Stimulated activated naive B cell treated with anti-CD40 and anti-IgM and Interleukin-4, amounts not matched to agents 10 μg/mL and 1 μg/mL and 100 μg/mL, for 72 hours (primary cell): ENCODE results near the gene GRK5.

ENCODE experiments used
- ATAC-seq, 2 donors: fragments of 150-1000 bp; cut with Tn5 transposase; replicated peaks; 2 replicates each; pipeline ENCODE4 v1.10.0; 2021; ENCODE audit warnings: moderate library complexity in 1 of 2
- DNase-seq: peaks from one replicate; pipeline ENCODE4 v3.0.0; 2021
- H3K27ac Mint-ChIP-seq: one replicate; pipeline ENCODE4 v1.8.0; 2022; ENCODE audit warnings: mild to moderate bottlenecking, mixed read lengths
- H3K27me3 Mint-ChIP-seq, 2 donors: one replicate each; pipeline ENCODE4 v1.8.0; 2022; ENCODE audit warnings: mixed read lengths in 2 of 2
- H3K36me3 Mint-ChIP-seq, 2 donors: one replicate each; pipeline ENCODE4 v1.8.0; 2022; ENCODE audit warnings: mixed read lengths in 2 of 2, mild to moderate bottlenecking in 1 of 2
- H3K4me1 Mint-ChIP-seq, 2 donors: one replicate each; pipeline ENCODE4 v1.8.0; 2022; ENCODE audit warnings: mixed read lengths in 2 of 2, mild to moderate bottlenecking in 1 of 2
- H3K4me3 Mint-ChIP-seq, 2 donors: one replicate each; pipeline ENCODE4 v1.8.0; 2022; ENCODE audit warnings: mild to moderate bottlenecking in 2 of 2, mixed read lengths in 2 of 2, moderate library complexity in 1 of 2
- H3K9me3 Mint-ChIP-seq, 2 donors: one replicate each; pipeline ENCODE4 v1.8.0; 2022; ENCODE audit warnings: mixed read lengths in 2 of 2, mild to moderate bottlenecking in 1 of 2

Gene GRK5

GRCh38 chr10:119302591-119303253, 95.4 kb downstream of the GRK5 start:
- Mint-ChIP-seq H3K9me3 (no peaks in the 10 kb centered on the region), H3K4me1 (peaks cover 77 to 98% of the 10 kb centered on the region in 2 donors), H3K27me3 (no peaks in the 10 kb centered on the region), H3K27ac (peak overlapping the region; percentile 72), H3K36me3 (peaks cover 6 to 7% of the 10 kb centered on the region in 2 donors), H3K4me3 (no peak overlapping the region)
- ATAC-seq (no peak), DNase-seq (no peak)

- peaks cover 78 to 99% of the 10 kb centered on the region in 2 donors for H3K4me1 Mint-ChIP-seq
- no peak overlapping the region for H3K4me3 Mint-ChIP-seq
- no peaks in the 10 kb centered on the region for H3K36me3 Mint-ChIP-seq
- no peaks in the 10 kb centered on the region for H3K9me3 Mint-ChIP-seq
- no peaks in the 10 kb centered on the region for H3K27me3 Mint-ChIP-seq
- no peak overlapping the region for H3K27ac Mint-ChIP-seq
- ATAC-seq = no peak
- no peak for DNase-seq
These were observed 96.5 kb downstream of the GRK5 start for GRCh38 chr10:119303886-119304285.

- H3K9me3 Mint-ChIP-seq = no peaks in the 10 kb centered on the region
- peak overlapping the region; percentile 100 for H3K27ac Mint-ChIP-seq
- H3K4me1 Mint-ChIP-seq = peaks cover 82 to 99% of the 10 kb centered on the region in 2 donors
- no peaks in the 10 kb centered on the region for H3K27me3 Mint-ChIP-seq
- peak overlapping the region; percentile 29 to 85 for H3K4me3 Mint-ChIP-seq
- H3K36me3 Mint-ChIP-seq = no peaks in the 10 kb centered on the region
- no peak for DNase-seq
- no peak for ATAC-seq
These were observed 97.2 kb downstream of the GRK5 start for GRCh38 chr10:119304541-119304940.

- peak; percentile 84 to 87 for ATAC-seq
- Mint-ChIP-seq H3K4me1 (peaks cover 85 to 100% of the 10 kb centered on the region in 2 donors), H3K36me3 (peaks cover 0 to 6% of the 10 kb centered on the region in 2 donors), H3K4me3 (peak overlapping the region; percentile 83 to 85), H3K27me3 (no peaks in the 10 kb centered on the region), H3K9me3 (no peaks in the 10 kb centered on the region), H3K27ac (peak overlapping the region; percentile 100)
- DNase-seq = peak; percentile 89
These were observed 98.6 kb downstream of the GRK5 start for GRCh38 chr10:119305860-119306513.

- peak overlapping the region; percentile 83 to 85 for H3K4me3 Mint-ChIP-seq
- no peaks in the 10 kb centered on the region for H3K9me3 Mint-ChIP-seq
- H3K4me1 Mint-ChIP-seq = peaks cover 82 to 100% of the 10 kb centered on the region in 2 donors
- ATAC-seq (peak; percentile 79 to 85), DNase-seq (peak; percentile 87)
- no peaks in the 10 kb centered on the region for H3K27me3 Mint-ChIP-seq
- peaks cover 0 to 8% of the 10 kb centered on the region in 2 donors for H3K36me3 Mint-ChIP-seq
- peak overlapping the region; percentile 100 for H3K27ac Mint-ChIP-seq
These were observed 99.2 kb downstream of the GRK5 start for GRCh38 chr10:119306514-119306951.

GRCh38 chr10:119306986-119307392, 99.6 kb downstream of the GRK5 start:
- Mint-ChIP-seq H3K36me3 (peaks cover 0 to 8% of the 10 kb centered on the region in 2 donors), H3K27ac (peak overlapping the region; percentile 100), H3K27me3 (no peaks in the 10 kb centered on the region), H3K9me3 (no peaks in the 10 kb centered on the region), H3K4me1 (peaks cover 79 to 95% of the 10 kb centered on the region in 2 donors), H3K4me3 (peak overlapping the region; percentile 83 to 85)
- no peak for ATAC-seq
- no peak for DNase-seq

- Mint-ChIP-seq H3K27me3 (no peaks in the 10 kb centered on the region), H3K4me1 (peaks cover 79 to 94% of the 10 kb centered on the region in 2 donors), H3K9me3 (peaks cover 5% of the 10 kb centered on the region in 2 donors), H3K4me3 (peak overlapping the region in 1 of 2 donors; percentile 30), H3K36me3 (peaks cover 5 to 16% of the 10 kb centered on the region in 2 donors), H3K27ac (peak overlapping the region; percentile 100)
- ATAC-seq (no peak), DNase-seq (no peak)
These were observed 100.7 kb downstream of the GRK5 start for GRCh38 chr10:119308089-119308488.

GRCh38 chr10:119308551-119309422, 101.4 kb downstream of the GRK5 start:
- peaks cover 5 to 18% of the 10 kb centered on the region in 2 donors for H3K36me3 Mint-ChIP-seq
- ATAC-seq (no peak), DNase-seq (no peak)
- H3K27me3 Mint-ChIP-seq = no peaks in the 10 kb centered on the region
- H3K4me3 Mint-ChIP-seq = peak overlapping the region; percentile 45 to 55
- peaks cover 80 to 94% of the 10 kb centered on the region in 2 donors for H3K4me1 Mint-ChIP-seq
- H3K9me3 Mint-ChIP-seq = peaks cover 5% of the 10 kb centered on the region in 2 donors
- peak overlapping the region; percentile 86 for H3K27ac Mint-ChIP-seq

- Mint-ChIP-seq H3K4me3 (peak overlapping the region; percentile 45 to 55), H3K9me3 (peaks cover 5% of the 10 kb centered on the region in 2 donors), H3K4me1 (peaks cover 82 to 94% of the 10 kb centered on the region in 2 donors), H3K27me3 (no peaks in the 10 kb centered on the region), H3K36me3 (peaks cover 5 to 18% of the 10 kb centered on the region in 2 donors), H3K27ac (peak overlapping the region; percentile 86)
- DNase-seq = peak; percentile 27
- ATAC-seq = peak; percentile 12 to 15
These were observed 102.0 kb downstream of the GRK5 start for GRCh38 chr10:119309423-119309770.

GRCh38 chr10:119310806-119311205, 103.4 kb downstream of the GRK5 start:
- peaks cover 5% of the 10 kb centered on the region in 2 donors for H3K9me3 Mint-ChIP-seq
- peaks cover 5 to 18% of the 10 kb centered on the region in 2 donors for H3K36me3 Mint-ChIP-seq
- no peak for DNase-seq
- H3K4me1 Mint-ChIP-seq = peaks cover 82 to 94% of the 10 kb centered on the region in 2 donors
- no peaks in the 10 kb centered on the region for H3K27me3 Mint-ChIP-seq
- no peak overlapping the region for H3K4me3 Mint-ChIP-seq
- no peak for ATAC-seq
- H3K27ac Mint-ChIP-seq = no peak overlapping the region

- ATAC-seq (no peak), DNase-seq (no peak)
- Mint-ChIP-seq H3K27me3 (no peaks in the 10 kb centered on the region), H3K4me1 (peaks cover 82 to 94% of the 10 kb centered on the region in 2 donors), H3K27ac (no peak overlapping the region), H3K36me3 (peaks cover 5 to 18% of the 10 kb centered on the region in 2 donors), H3K9me3 (peaks cover 5% of the 10 kb centered on the region in 2 donors), H3K4me3 (peak overlapping the region in 1 of 2 donors; percentile 0)
These were observed 104.9 kb downstream of the GRK5 start for GRCh38 chr10:119312241-119312640.

- DNase-seq = no peak
- no peak for ATAC-seq
- Mint-ChIP-seq H3K27me3 (no peaks in the 10 kb centered on the region), H3K36me3 (peaks cover 5 to 18% of the 10 kb centered on the region in 2 donors), H3K4me3 (peak overlapping the region in 1 of 2 donors; percentile 18), H3K9me3 (peaks cover 5% of the 10 kb centered on the region in 2 donors), H3K4me1 (peaks cover 82 to 94% of the 10 kb centered on the region in 2 donors), H3K27ac (peak overlapping the region; percentile 90)
These were observed 105.7 kb downstream of the GRK5 start for GRCh38 chr10:119313024-119313423.

GRCh38 chr10:119313644-119314043, 106.3 kb downstream of the GRK5 start:
- Mint-ChIP-seq H3K27ac (peak overlapping the region; percentile 90), H3K4me1 (peaks cover 82 to 94% of the 10 kb centered on the region in 2 donors), H3K9me3 (peaks cover 5% of the 10 kb centered on the region in 2 donors), H3K27me3 (no peaks in the 10 kb centered on the region), H3K36me3 (peaks cover 6 to 18% of the 10 kb centered on the region in 2 donors), H3K4me3 (peak overlapping the region in 1 of 2 donors; percentile 70)
- peak; percentile 76 to 80 for ATAC-seq
- DNase-seq = peak; percentile 85

GRCh38 chr10:119314061-119314460, 106.7 kb downstream of the GRK5 start:
- Mint-ChIP-seq H3K4me3 (no peak overlapping the region), H3K9me3 (peaks cover 5% of the 10 kb centered on the region in 2 donors), H3K27ac (peak overlapping the region; percentile 92), H3K4me1 (peaks cover 84 to 94% of the 10 kb centered on the region in 2 donors), H3K27me3 (no peaks in the 10 kb centered on the region), H3K36me3 (peaks cover 7 to 18% of the 10 kb centered on the region in 2 donors)
- DNase-seq = no peak
- ATAC-seq = no peak
